GM08714 (cell line): ENCODE data around the gene KLHL30.

Source experiments
- H3K4me3 ChIP-seq: fragments of 200-500 bp; sonication (Bioruptor generic); 2 replicates; pipeline ENCODE4 v1.5.1; 2014; ENCODE audit warnings: mild to moderate bottlenecking, low read length, inconsistent platforms
- ZNF274 ChIP-seq: IDR thresholded peaks from 2 replicates; pipeline ENCODE4 v1.6.1; 2012; ENCODE audit warnings: mild to moderate bottlenecking, low read depth, low read length

Gene KLHL30

DNA sequence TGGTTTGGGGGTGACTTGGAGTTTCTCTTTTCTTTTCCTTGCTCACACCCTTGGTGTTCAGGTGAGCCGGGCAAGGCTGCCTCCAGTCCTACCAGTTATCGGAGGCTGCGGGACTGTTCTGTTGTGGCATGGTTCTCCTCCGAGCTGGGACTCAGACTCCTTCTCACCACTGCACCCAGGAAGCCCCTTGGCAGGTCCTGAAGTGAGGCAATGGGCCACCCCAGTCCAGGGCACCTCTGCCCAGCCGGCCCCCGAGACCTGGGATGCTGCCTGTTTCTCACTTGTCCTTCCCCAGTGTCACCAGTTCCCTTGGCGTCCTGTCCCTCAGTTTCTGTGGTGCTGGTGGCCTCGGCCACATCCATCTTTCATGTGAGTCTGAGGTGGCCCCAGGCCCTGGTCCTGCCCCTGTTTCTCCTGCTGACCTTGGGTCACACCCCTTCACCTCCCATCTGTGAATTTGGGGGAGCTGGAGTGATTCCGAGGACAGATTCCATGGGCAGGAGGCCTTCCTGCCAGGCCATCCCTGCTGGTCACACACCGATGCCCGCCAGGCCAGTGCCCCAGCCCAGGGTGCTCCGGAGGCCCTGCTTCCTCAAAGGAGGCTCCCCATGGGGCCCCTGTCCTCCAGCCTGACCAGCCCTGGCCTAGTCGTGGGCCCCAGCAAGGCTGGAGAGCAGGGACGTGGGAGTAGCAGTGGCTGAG, 6.6 kb upstream of the KLHL30 start:
- no peak overlapping the region for H3K4me3 ChIP-seq
- TF ChIP-seq ZNF274: no peak

DNA sequence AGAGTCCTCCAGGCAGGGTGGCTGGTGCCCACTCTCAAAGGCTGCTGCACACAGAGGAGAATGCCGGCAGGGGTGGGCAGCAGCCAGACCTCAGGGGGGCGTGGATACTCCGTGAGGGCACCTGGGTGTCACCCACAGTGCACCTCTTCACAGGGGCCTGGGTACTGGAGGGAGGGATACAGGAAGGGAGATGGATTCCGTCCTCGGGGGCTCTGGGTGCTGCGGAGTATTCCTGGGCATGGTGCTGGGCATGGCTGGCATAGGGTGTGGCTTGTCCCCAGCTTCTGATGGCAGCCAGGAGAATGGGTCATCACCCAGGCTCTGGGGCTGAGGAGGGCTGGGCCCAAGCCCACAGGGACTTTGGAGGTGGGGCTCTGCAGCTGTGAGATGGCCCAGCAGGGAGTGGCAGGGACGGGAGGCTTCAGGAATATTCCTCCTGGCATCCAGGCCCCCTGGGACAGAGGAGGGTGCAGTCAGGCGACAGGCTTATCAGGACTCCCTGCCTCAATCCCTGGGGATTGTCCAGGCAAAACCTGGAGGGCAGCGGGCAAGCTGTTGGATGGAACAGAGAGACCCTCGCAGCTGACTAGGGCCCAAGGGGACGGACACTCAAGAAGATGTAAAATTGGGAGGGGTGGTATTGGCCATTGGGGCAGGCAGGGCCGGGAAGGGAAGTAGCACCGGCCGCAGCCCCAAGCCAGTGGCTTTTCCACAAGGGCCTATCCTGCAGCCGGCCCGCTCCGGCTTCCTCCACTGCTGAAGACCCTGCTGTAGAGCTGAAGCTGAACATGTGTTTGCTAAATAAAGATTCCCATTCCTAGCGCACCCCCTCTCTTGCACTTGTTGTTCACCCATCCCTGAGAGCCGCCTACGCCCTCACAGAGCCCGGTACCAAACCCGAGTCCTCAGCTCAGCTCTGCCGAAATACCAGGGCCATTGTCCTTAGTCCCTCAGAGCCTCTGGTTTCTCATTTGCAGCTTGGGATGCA, 5.7 kb upstream of the KLHL30 start:
- H3K4me3 ChIP-seq: no peak overlapping the region
- no peak for TF ChIP-seq ZNF274

DNA sequence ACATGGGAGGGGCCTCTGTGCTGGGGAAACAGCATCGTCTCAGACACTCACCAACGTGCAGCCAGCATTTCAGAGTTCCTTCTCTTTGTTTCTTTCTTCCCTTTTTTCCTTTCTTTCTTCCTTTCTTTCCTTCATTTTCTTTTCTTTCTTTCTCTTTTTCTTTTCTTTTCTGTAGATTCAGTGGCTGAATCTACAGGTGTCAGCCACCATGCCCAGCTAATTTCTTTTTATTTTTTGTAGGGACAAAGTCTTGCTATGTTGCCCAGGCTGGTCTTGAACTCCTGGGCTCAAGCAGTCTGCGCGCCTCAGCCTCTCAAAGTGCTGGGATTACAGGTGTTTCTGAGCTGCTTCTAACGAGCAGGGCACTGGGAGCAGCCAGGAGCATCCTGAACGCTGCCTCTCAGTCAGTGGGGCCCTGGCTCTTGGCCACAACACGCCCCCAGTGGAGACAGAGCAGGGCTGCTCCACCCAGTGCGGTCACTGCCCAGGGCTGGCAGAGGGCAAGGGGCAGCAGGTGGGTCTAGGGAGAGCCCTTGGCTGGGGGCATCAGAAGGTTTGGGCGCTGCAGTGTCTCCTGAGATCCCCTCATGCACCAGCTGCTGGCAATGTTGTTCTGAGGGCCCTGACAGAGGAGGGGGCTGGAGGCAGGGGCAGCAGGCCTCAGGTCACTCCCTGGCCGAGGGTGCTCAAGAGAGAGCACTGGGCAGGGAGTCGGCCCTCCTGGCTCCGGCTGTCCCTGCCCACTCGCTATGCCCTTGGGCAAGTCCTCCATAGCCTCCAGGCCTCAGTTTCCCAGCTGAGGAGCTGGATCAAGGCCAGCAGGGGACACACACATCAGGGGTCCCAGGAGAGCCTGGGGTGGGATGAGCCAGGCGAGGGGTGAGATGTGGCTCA, 4.7 kb upstream of the KLHL30 start:
- H3K4me3 ChIP-seq: no peak overlapping the region
- no peak for TF ChIP-seq ZNF274

DNA sequence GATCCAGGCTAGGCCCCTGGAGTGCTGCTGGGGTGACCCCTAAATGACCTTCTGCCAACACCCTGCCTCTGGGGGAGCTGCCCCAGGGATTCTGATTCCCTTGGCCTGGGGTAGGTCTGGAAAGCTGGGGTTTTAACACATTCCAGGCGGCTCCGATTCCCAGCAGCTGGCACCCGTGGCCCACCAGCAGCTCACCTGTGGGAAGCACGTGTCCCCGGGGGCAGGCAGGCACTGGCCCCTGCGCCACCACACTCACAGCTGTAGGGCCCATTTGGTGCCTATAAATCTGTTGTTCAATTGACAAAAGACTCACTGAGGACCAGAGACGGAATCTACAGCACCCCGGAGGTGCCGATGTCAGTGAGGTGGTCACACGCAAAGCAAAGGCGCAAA, 4.1 kb upstream of the KLHL30 start:
- no peak for TF ChIP-seq ZNF274
- H3K4me3 ChIP-seq: no peak overlapping the region

DNA sequence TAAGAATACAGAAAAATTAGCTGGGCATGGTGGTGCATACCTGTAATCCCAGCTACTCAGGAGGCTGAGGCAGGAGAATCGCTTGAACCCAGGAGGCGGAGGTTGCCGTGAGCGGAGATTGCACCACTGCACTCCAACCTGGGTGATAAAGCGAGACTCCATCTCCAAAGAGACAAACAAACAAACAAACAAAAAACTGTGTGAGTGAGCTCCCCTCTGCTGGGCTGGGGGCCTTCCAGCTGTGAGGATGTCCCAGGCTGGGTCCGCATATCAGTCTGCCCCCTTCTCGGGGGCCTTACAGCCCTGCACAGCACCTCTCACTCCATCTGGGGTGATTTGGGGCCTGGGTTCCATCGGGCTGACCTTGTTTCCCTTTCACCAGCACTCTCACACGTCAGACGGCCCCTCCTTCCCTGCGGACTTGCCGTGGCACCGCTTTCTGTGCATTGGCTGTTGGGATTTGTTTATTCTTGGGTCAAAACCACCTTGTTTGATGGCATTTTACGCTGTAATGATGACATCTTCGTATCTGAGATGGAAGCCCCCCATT, 2.8 kb upstream of the KLHL30 start:
- H3K4me3 ChIP-seq: no peak overlapping the region
- TF ChIP-seq ZNF274: no peak

DNA sequence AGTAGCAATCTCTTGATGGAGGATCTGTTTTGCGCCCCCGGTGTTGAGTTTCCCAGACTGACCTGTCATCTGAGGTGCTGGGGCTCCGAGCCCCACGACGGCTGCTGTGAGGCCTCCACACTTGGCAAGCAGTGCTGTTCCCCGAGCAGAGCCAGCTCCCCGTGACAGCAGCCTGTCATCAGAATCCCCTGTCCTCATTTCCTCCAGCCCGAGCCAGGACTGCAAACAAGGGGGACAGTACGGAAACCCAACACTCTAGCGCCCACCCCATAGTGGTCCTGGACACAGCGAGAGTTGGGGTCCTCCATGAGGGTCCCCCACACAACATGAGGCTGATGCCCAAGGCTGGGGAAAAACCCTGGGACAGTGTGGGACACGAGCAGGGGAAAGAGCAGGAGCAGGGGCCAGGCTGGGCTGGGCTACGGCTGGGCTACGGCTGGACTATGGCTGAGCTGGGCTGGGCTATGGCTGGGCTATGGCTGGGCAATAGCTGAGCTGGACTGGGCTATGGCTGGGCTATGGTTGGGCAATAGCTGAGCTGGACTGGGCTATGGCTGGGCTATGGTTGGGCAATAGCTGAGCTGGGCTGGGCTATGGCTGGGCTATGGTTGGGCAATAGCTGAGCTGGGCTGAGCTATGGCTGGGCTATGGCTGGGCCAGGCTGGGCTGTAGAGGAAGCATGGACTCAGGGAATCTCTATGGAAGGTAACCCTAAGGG, 1.5 kb upstream of the KLHL30 start:
- H3K4me3 ChIP-seq: no peak overlapping the region
- no peak for TF ChIP-seq ZNF274

DNA sequence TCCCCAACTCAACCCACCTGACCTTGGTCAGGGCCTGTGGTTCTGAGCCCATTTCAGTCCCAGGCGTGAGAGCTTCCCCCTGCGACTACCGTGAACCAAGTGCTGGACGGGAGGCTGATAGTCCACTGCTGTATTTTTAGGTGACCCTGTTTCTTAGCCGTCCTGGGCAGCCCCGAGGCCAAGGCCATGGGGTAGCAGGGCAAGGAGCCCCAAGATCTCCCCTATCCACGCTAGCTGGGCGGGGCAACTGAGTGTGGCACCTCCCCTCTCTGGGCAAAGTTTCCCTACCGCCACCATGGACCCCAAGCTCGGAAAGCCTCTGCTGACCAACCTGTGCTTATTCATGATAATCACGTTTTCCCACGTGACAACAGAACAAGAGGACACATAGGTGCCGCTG, 583 bp upstream of the KLHL30 start:
- TF ChIP-seq ZNF274: no peak
- H3K4me3 ChIP-seq: no peak overlapping the region

DNA sequence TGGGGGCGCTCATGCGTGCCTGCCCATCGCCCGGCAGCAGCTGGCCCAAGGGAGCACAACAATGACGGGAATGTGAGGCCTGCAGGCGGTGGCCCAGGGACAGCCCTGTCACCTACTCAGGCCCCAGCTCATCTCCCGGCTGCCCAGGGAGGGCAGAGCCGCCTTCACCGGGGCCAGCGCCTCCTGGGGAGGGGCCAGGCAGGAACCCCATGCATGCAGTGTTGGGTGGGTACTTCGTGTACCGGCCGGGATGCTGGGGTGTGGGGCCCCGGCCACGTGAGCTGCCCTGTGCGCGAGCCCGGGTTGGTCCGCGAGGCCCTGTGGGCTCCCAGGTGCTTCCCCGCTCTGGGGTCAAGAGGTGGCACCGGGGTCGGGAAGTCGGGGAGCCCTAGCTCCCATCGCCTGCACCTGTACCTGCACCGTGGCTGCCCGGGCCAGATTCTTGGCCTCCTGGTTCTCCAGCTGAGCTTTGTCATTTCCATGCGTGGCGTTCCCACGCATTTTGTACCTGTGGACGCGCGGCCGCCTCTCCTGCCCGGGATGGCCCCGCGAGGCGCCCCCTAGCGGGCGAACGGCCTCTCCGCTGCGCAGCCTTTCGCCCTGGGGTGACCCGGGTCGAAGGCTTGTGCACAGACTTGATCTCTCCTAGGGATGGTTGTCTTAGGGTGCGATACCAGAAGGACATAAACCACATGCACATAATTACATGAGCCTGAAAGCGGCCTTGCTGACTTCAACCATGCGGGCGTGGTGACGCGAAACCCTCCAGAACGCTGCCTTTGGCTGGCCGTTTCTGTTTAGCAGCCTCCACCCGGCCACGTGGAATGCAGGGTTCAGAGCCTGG, 950 bp downstream of the KLHL30 start:
- no peak overlapping the region for H3K4me3 ChIP-seq
- TF ChIP-seq ZNF274: no peak

DNA sequence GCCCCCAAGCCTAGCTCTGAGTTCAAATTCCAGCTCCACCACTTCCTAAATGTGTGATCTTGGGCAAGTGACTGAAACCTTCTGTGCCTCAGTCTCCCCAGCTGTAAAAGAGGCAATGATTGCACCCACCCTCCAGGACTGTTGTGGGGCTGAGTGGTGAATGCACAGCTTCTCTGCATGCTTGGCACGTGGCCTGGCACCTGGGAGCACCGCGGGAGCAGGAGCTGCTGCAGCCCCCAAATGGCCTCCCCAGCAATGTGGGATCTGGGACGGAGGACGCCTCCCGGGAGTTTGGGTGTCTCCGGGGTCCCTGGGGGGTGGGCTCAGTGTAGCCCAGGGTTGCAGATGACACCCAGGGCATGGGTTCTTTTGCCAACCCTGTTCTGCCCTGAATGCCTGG, 1.6 kb downstream of the KLHL30 start:
- no peak overlapping the region for H3K4me3 ChIP-seq
- no peak for TF ChIP-seq ZNF274

DNA sequence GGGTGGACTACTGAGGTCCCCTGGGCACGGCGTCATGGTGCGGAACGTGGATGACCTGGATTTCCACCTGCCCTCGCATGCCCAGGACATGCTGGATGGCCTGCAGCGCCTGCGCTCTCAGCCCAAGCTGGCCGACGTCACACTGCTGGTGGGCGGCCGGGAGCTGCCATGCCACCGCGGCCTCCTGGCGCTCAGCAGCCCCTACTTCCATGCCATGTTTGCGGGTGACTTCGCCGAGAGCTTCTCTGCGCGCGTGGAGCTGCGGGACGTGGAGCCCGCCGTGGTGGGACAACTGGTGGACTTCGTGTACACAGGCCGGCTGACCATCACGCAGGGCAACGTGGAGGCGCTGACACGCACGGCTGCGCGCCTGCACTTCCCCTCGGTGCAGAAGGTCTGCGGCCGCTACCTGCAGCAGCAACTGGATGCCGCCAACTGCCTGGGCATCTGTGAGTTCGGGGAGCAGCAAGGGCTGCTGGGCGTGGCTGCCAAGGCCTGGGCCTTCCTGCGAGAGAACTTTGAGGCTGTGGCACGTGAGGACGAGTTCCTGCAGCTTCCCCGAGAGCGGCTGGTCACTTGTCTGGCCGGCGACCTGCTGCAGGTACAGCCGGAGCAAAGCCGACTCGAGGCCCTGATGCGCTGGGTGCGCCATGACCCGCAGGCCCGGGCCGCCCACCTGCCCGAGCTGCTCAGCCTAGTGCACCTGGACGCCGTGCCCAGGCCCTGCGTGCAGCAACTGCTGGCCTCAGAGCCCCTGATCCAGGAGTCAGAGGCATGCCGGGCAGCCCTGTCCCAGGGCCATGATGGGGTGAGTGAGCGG, 2.5 kb downstream of the KLHL30 start:
- TF ChIP-seq ZNF274: no peak
- no peak overlapping the region for H3K4me3 ChIP-seq

DNA sequence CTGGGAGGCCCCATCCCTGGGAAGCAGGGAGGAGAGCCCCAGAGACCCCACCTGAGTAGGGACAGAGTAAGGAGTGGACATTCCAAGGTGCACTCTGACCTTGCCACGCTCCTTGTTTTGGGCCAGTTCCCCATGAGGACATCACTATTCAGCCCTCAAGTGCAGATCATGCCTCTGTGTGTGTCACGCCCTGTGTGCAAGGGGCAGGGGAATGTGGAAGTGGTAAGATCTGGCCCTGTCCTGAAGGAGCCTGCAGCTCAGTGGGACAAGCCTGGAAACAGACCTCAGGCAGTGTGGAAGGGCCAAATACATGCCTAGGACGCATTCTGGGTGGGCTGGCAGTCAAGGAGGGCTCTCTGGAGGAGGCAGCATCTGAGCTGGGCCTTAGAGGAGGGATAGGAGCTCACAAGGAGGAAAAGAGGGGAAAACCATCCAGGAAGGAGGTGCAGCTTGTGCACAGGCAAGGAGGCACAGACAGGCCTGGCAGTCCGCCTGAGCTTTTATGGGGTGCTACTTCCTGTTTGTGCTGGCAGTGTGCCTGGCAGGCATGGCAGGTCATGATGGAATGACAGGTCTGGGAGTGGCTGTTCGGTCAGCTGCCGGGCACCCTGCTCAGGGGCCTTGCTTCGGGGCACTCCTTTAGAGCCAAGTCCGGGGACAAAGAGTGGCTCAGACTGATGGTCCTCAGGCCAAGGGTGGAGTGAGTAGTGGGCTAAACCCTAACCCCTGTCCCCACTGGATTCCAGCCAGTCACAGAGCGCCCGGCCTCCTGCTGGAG, 3.3 kb downstream of the KLHL30 start:
- TF ChIP-seq ZNF274: no peak
- no peak overlapping the region for H3K4me3 ChIP-seq
